Aorta (tissue), 5 donors: ENCODE data around the gene SRRT. TPM values are rescaled to one million over a fixed set of nuclear protein-coding genes. Genes with fewer than 3 reads are reported as not detected.
"Not testable (repeated sequence)": the region's sequence is repeated elsewhere in the genome, so short reads cannot be mapped to it uniquely, and the experiment has no call there.

Experiments
- ATAC-seq: fragments of 200-7000 bp; cut with Tn5 transposase; one replicate; pipeline ENCODE4 v1.9.1; 2022; ENCODE audit warnings: moderate library complexity; ENCODE audit not compliant: low FRiP score
- DNase-seq, 2 donors: peaks; one replicate each; pipeline ENCODE4 v3.0.0-alpha.2; 2020
- H3K27ac ChIP-seq, 2 donors: one replicate each; pipeline ENCODE4 v1.5.1; 2013; ENCODE audit warnings: low read length in 2 of 2, mild to moderate bottlenecking in 2 of 2, moderate library complexity in 2 of 2, control low read depth in 1 of 2, inconsistent platforms in 1 of 2, low read depth in 1 of 2
- H3K27me3 ChIP-seq, 2 donors: one replicate each; pipeline ENCODE4 v1.6.1; 2013; ENCODE audit warnings: control low read depth in 1 of 2, low read length in 1 of 2, mild to moderate bottlenecking in 1 of 2, moderate library complexity in 1 of 2; ENCODE audit not compliant: insufficient read depth in 2 of 2, control insufficient read depth in 1 of 2
- H3K36me3 ChIP-seq, 2 donors: one replicate each; pipeline ENCODE4 v1.6.1; 2013; ENCODE audit warnings: control low read depth in 1 of 2, low read length in 1 of 2, mild to moderate bottlenecking in 1 of 2; ENCODE audit not compliant: insufficient read depth in 2 of 2, control insufficient read depth in 1 of 2
- H3K4me1 ChIP-seq, 2 donors: one replicate each; pipeline ENCODE4 v1.6.1; 2013; ENCODE audit warnings: low read length in 2 of 2, control low read depth in 1 of 2, mild to moderate bottlenecking in 1 of 2, moderate library complexity in 1 of 2; ENCODE audit not compliant: insufficient read depth in 2 of 2, control insufficient read depth in 1 of 2
- H3K4me3 ChIP-seq, 2 donors: one replicate each; pipeline ENCODE4 v1.5.1; 2013; ENCODE audit warnings: low read length in 2 of 2, control low read depth in 1 of 2, mild to moderate bottlenecking in 1 of 2
- H3K9me3 ChIP-seq: one replicate; pipeline ENCODE4 v1.6.1; 2013; ENCODE audit warnings: mild to moderate bottlenecking, low read length; ENCODE audit not compliant: control insufficient read depth
- WGBS, 2 donors: extraction: QIAGEN DNeasy Blood & Tissue Kit; methylation state at CpG; one replicate each; pipeline ENCODE4 v1.1.7; 2013; 5-methylcytosine and 5-hydroxymethylcytosine counted together
- intact Hi-C, 2 donors: fragments of 100-400 bp; cut with DNase I; formaldehyde crosslinking; loops; one replicate each; pipeline versions ENCODE4 v1.14.2 to v1.15.0; 2022
- polyA plus RNA-seq, 2 donors: library from polyadenylated mRNA; stranded (reverse); fragments of 200-250 nt; gene quantifications; one replicate each; pipeline ENCODE4 v1.2.3, GENCODE V29; 2013
- total RNA-seq, 2 donors: library from RNA; stranded (reverse); fragmentation: NEBNext Ultra II Directional; extraction: Animal tissue kit (Norgen Biotek cat#: 25700); gene quantifications; one replicate each; pipeline ENCODE4 v1.2.1, GENCODE V29; 2021
- donor health status: healthy with polysubstance abuse.
- donor health status: Bipolar disorder and iron deficiency.
- donor health status: DM: no; HTN: no; CAD: no.
- donor health status: DM: no; HTN: no; CAD: no.
- donor health status: DM: yes; HTN: yes; CAD: no.

The SRRT gene
- total and polyA plus RNA-seq, 4 donors, result 22.2 to 151 (median 107) TPM

- intact Hi-C loops, result no loop called here
- ATAC-seq (no peak), DNase-seq (no peak)
- H3K27me3 ChIP-seq, result no peaks in the 10 kb centered on the region
- no peaks in the 10 kb centered on the region for H3K36me3 ChIP-seq
- H3K27ac ChIP-seq, result no peak overlapping the region
- peaks cover 1% of the 10 kb centered on the region for H3K9me3 ChIP-seq
- H3K4me3 ChIP-seq, result no peak overlapping the region
- H3K4me1 ChIP-seq, result no peaks in the 10 kb centered on the region
- 78 to 82% methylated on average over 5 of the region's 5 CpGs for WGBS, 2 donors
Measured at GRCh38 chr7:100901921-100902332, 27.0 kb downstream of the SRRT start.

- Histone ChIP-seq H3K36me3 (no peaks in the 10 kb centered on the region), H3K4me3 (no peak overlapping the region), H3K27me3 (no peaks in the 10 kb centered on the region), H3K4me1 (no peaks in the 10 kb centered on the region), H3K27ac (no peak overlapping the region), H3K9me3 (peaks cover 1% of the 10 kb centered on the region)
- intact Hi-C loops, result no loop called here
- WGBS, 2 donors, result 85 to 86% methylated on average over 7 of the region's 7 CpGs
- DNase-seq (no peak), ATAC-seq (no peak)
Measured at GRCh38 chr7:100902638-100903037, 27.7 kb downstream of the SRRT start.

- H3K9me3 ChIP-seq, result no peaks in the 10 kb centered on the region
- intact Hi-C loops, result no loop called here
- WGBS, 2 donors, result 96 to 98% methylated on average over 5 of the region's 5 CpGs
Measured at GRCh38 chr7:100908512-100908911, 33.6 kb downstream of the SRRT start.

GRCh38 chr7:100910443-100910842 lies 35.5 kb downstream of the SRRT start:
- H3K9me3 ChIP-seq, intact Hi-C loops, H3K27me3 ChIP-seq, H3K4me3 ChIP-seq, H3K27ac ChIP-seq, H3K4me1 ChIP-seq, H3K36me3 ChIP-seq, ATAC-seq: not testable (repeated sequence)
- 80 to 84% methylated on average over 6 to 7 of the region's 7 CpGs for WGBS, 2 donors
- DNase-seq, result peak in 1 of 2 donors; percentile 62

More at GRCh38 chr7:100908512-100908911, 33.6 kb downstream of the SRRT start:
- ATAC-seq (no peak), DNase-seq (no peak)
- Histone ChIP-seq H3K4me3 (no peak overlapping the region), H3K27ac (no peak overlapping the region), H3K4me1 (no peaks in the 10 kb centered on the region), H3K27me3 (no peaks in the 10 kb centered on the region), H3K36me3 (no peaks in the 10 kb centered on the region)

GRCh38 chr7:100911484-100911883 lies 36.6 kb downstream of the SRRT start:
- intact Hi-C loops, result no loop called here
- H3K4me3 ChIP-seq, result no peak overlapping the region
- no peak overlapping the region for H3K27ac ChIP-seq
- H3K9me3 ChIP-seq, result no peaks in the 10 kb centered on the region
- H3K27me3 ChIP-seq, result no peaks in the 10 kb centered on the region
- WGBS, 2 donors, result 85 to 86% methylated on average over 3 of the region's 3 CpGs
- no peak for DNase-seq
- no peak for ATAC-seq
- peaks cover 0 to 2% of the 10 kb centered on the region in 2 donors for H3K4me1 ChIP-seq
- H3K36me3 ChIP-seq, result no peaks in the 10 kb centered on the region

GRCh38 chr7:100914208-100914878 lies 39.4 kb downstream of the SRRT start:
- Histone ChIP-seq H3K27me3 (no peaks in the 10 kb centered on the region), H3K4me3 (no peak overlapping the region), H3K9me3 (no peaks in the 10 kb centered on the region), H3K27ac (no peak overlapping the region), H3K4me1 (peaks cover 0 to 2% of the 10 kb centered on the region in 2 donors), H3K36me3 (no peaks in the 10 kb centered on the region)
- ATAC-seq (no peak), DNase-seq (no peak)
- WGBS, 2 donors, result 79 to 85% methylated on average over 15 of the region's 15 CpGs
- intact Hi-C loops, result no loop called here

- Histone ChIP-seq H3K4me1 (peaks cover 0 to 2% of the 10 kb centered on the region in 2 donors), H3K27me3 (no peaks in the 10 kb centered on the region), H3K4me3 (no peak overlapping the region), H3K36me3 (no peaks in the 10 kb centered on the region), H3K27ac (no peak overlapping the region), H3K9me3 (no peaks in the 10 kb centered on the region)
- intact Hi-C loops, result no loop called here
- ATAC-seq (no peak), DNase-seq (no peak)
- WGBS, 2 donors, result 91 to 93% methylated on average over 8 of the region's 8 CpGs
Measured at GRCh38 chr7:100914879-100915447, 40.1 kb downstream of the SRRT start.

- H3K36me3 ChIP-seq, intact Hi-C loops, H3K4me3 ChIP-seq, H3K27me3 ChIP-seq, DNase-seq, ATAC-seq, H3K4me1 ChIP-seq, H3K9me3 ChIP-seq, H3K27ac ChIP-seq: not testable (repeated sequence)
- 86 to 94% methylated on average over 5 of the region's 5 CpGs for WGBS, 2 donors
Measured at GRCh38 chr7:100919335-100919734, 44.4 kb downstream of the SRRT start.

- H3K27me3 ChIP-seq, intact Hi-C loops, H3K27ac ChIP-seq, ATAC-seq, DNase-seq, H3K4me3 ChIP-seq, H3K9me3 ChIP-seq, H3K4me1 ChIP-seq, H3K36me3 ChIP-seq: not testable (repeated sequence)
- WGBS, 2 donors, result 63 to 68% methylated on average over 9 of the region's 9 CpGs
Measured at GRCh38 chr7:100919779-100920437, 45.0 kb downstream of the SRRT start.
